Ovary (tissue), 9 donors: Measurements from ENCODE around the gene ZNF511. TPM values are rescaled to one million over a fixed set of nuclear protein-coding genes. Genes with fewer than 3 reads are reported as not detected.
A peak's percentile ranks its signal among the peaks of the same experiment; 100 is the strongest.

ENCODE experiments used
- DNase-seq, 5 donors: peaks; one replicate each; pipeline ENCODE4 v3.0.0-alpha.2; 2019 to 2020
- H3K27ac ChIP-seq, 2 donors: fragments of 200-600 bp; one replicate each; pipeline versions ENCODE4 v1.5.1 to v1.8.0; 2019 to 2022
- H3K27me3 ChIP-seq: fragments of 200-600 bp; one replicate; pipeline ENCODE4 v1.8.0; 2022
- H3K36me3 ChIP-seq: fragments of 200-600 bp; sonication (generic); one replicate; pipeline ENCODE4 v1.5.1; 2019
- H3K4me1 ChIP-seq: one replicate; pipeline ENCODE4 v1.8.1; 2013; ENCODE audit warnings: mild to moderate bottlenecking, moderate library complexity; ENCODE audit not compliant: insufficient read depth
- H3K4me3 ChIP-seq: fragments of 200-600 bp; sonication (generic); one replicate; pipeline ENCODE4 v1.5.1; 2017
- H3K9me3 ChIP-seq, 2 donors: fragments of 200-600 bp in 1 of 2; sonication (generic) in 1 of 2; one replicate each; pipeline versions ENCODE4 v1.5.1 to v1.8.1; 2013 to 2019; ENCODE audit warnings: mild to moderate bottlenecking in 1 of 2, moderate library complexity in 1 of 2
- EP300 ChIP-seq: sonication (generic); formaldehyde crosslinking; IDR thresholded peaks from one replicate; pipeline ENCODE4 v1.6.1; 2017; ENCODE audit warnings: antibody characterized with exemption
- POLR2A ChIP-seq: fragments of 450-650 bp; IDR thresholded peaks from one replicate; pipeline ENCODE4 v1.6.1; 2017; ENCODE audit warnings: antibody characterized with exemption, mild to moderate bottlenecking, moderate library complexity
- WGBS, 3 donors: extraction: QIAGEN DNeasy Blood & Tissue Kit in 1 of 3; methylation state at CpG; one replicate each; pipeline versions ENCODE4 v1.1.5 to v1.1.7; 2013 to 2017; 5-methylcytosine and 5-hydroxymethylcytosine counted together
- intact Hi-C, 4 donors: fragments of 100-400 bp; cut with DNase I; formaldehyde crosslinking; loops; one replicate each; pipeline versions ENCODE4 v1.11.0 to v1.15.1; 2022 to 2023
- polyA plus RNA-seq, 2 donors: library from polyadenylated mRNA; stranded (reverse); fragments of 200-250 nt in 1 of 2; fragments of 350-450 nt in 1 of 2; fragmentation: Illumina TruSeq in 1 of 2; extraction: RNeasy Lipid Tissue Mini Kit (QIAGEN cat#74804) in 1 of 2; gene quantifications; one replicate each; pipeline ENCODE4 v1.2.3, GENCODE V29; 2013 to 2014
- total RNA-seq, 7 donors: library from RNA; depleted of rRNA in 2 of 7; stranded (reverse); fragments of >200 nt in 2 of 7; fragmentation: NEBNext Ultra II Directional in 3 of 7; extraction: Animal tissue kit (Norgen Biotek cat#: 25700) in 3 of 7; gene quantifications; one replicate each; pipeline versions ENCODE4 v1.1.0 to v1.2.4, GENCODE V29; 2016 to 2023
- TF ChIP-seq, protein P1 (sequence below), 3 donors: fragments of 450-650 bp in 2 of 3; fragments of 200-600 bp in 1 of 3; IDR thresholded peaks; one replicate each; pipeline versions ENCODE4 v1.5.1 to v1.8.0; 2016 to 2022; ENCODE audit warnings: antibody characterized with exemption in 3 of 3, mild to moderate bottlenecking in 1 of 3
- donor health status: DM: no; HTN: no; CAD: no; lungs with moderate emphysema.
- donor health status: DM: no; HTN: no; CAD: no.
- donor health status: Bipolar disorder and iron deficiency.
- donor health status: DM: yes; HTN: yes; CAD: no.
- donor health status: DM: no; HTN: no; CAD: no.
- donor health status: DM: yes; HTN: yes; CAD: no.

Gene ZNF511
- total and polyA plus RNA-seq, 9 donors = 16.3 to 64.8 (median 46.8) TPM

- WGBS, 3 donors = 80 to 82% (median 81%) methylated on average over 10 of the region's 10 CpGs
- H3K4me1 ChIP-seq = peaks cover 12% of the 10 kb centered on the region
- H3K27ac ChIP-seq = no peak overlapping the region
- H3K36me3 ChIP-seq = no peaks in the 10 kb centered on the region
- TF ChIP-seq EP300 (no peak), POLR2A (no peak)
- TF ChIP-seq, protein P1, sequence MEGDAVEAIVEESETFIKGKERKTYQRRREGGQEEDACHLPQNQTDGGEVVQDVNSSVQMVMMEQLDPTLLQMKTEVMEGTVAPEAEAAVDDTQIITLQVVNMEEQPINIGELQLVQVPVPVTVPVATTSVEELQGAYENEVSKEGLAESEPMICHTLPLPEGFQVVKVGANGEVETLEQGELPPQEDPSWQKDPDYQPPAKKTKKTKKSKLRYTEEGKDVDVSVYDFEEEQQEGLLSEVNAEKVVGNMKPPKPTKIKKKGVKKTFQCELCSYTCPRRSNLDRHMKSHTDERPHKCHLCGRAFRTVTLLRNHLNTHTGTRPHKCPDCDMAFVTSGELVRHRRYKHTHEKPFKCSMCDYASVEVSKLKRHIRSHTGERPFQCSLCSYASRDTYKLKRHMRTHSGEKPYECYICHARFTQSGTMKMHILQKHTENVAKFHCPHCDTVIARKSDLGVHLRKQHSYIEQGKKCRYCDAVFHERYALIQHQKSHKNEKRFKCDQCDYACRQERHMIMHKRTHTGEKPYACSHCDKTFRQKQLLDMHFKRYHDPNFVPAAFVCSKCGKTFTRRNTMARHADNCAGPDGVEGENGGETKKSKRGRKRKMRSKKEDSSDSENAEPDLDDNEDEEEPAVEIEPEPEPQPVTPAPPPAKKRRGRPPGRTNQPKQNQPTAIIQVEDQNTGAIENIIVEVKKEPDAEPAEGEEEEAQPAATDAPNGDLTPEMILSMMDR (IDR thresholded peaks at IDR 0.05) = no peak
- no peaks in the 10 kb centered on the region for H3K9me3 ChIP-seq
- intact Hi-C loops = no loop called here
- no peak for DNase-seq
- no peaks in the 10 kb centered on the region for H3K27me3 ChIP-seq
- no peak overlapping the region for H3K4me3 ChIP-seq
Measured at GRCh38 chr10:133303206-133303605, 5.5 kb upstream of the ZNF511 start.

DNA sequence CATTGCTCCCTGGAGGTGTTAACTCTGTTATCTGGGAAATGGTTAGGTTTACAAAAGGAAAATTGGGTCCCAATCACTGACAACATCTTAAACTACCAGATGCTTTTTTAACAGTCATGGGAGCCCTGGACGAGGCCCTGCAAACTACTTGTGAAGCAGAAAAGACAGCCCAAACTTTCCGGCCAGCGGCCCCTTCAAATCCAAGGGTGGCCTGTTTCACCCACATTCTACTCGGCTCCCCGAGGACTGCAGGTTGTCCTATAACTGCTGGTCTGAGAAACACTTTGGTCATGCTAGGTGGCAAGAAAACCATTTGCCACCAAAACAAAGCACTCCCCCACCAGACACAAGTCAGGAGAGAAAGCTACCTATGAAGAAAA, 2.6 kb upstream of the ZNF511 start:
- H3K27ac ChIP-seq = no peak overlapping the region

DNA sequence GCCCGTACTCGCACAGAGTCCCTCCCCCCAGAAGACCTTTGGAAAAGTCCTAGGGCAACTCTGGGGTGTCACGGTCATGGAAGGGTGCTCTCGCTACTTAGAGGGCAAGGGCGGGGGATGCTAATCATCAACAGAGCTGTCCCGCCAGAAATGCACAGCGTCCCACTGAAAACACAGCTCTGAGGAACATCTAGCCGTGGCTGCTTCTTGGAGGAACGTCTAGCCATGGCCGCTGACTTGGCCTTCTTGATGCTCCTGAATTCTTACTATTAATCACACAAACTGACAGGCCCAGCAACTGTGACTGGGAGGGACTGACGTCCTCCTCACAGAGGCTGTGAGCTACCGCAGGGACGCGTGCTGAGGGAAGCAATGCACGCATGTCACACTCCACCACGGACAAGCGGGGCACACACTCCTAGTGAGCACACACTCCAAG, 1.8 kb upstream of the ZNF511 start:
- 76 to 82% (median 77%) methylated on average over 17 of the region's 17 CpGs for WGBS, 3 donors
- H3K9me3 ChIP-seq = no peaks in the 10 kb centered on the region
- H3K27ac ChIP-seq = no peak overlapping the region
- H3K36me3 ChIP-seq = no peaks in the 10 kb centered on the region
- TF ChIP-seq, protein P1 (IDR thresholded peaks at IDR 0.05) = no peak
- no peak for TF ChIP-seq POLR2A
- TF ChIP-seq EP300 = no peak
- H3K4me3 ChIP-seq = no peak overlapping the region
- DNase-seq = peak in 1 of 5 donors; percentile 22
- no peaks in the 10 kb centered on the region for H3K27me3 ChIP-seq
- peaks cover 14% of the 10 kb centered on the region for H3K4me1 ChIP-seq
- intact Hi-C loops = loop anchor here in 2 of 4 donors (5.0 kb wide), 2 partner anchors 45 to 70 kb away; partner anchors contain the start of gene PAOX (in 1 of the 2)

More for the DNA sequence above, 2.6 kb upstream of the ZNF511 start:
- Histone ChIP-seq H3K4me3 (no peak overlapping the region), H3K4me1 (peaks cover 14% of the 10 kb centered on the region), H3K27me3 (no peaks in the 10 kb centered on the region), H3K36me3 (no peaks in the 10 kb centered on the region), H3K9me3 (no peaks in the 10 kb centered on the region)
- DNase-seq = no peak
- TF ChIP-seq EP300 (no peak), POLR2A (no peak)
- TF ChIP-seq, protein P1 (IDR thresholded peaks at IDR 0.05) = no peak
- WGBS, 3 donors = 85 to 98% (median 90%) methylated on average over 5 of the region's 5 CpGs
- intact Hi-C loops = loop anchor here in 2 of 4 donors (5.0 kb wide), 2 partner anchors 44 to 71 kb away; partner anchors contain the start of gene PAOX (in 1 of the 2)

- H3K4me3 ChIP-seq = peak overlapping the region; percentile 97
- DNase-seq = peak; percentile 42 to 75 (median 63)
- intact Hi-C loops = loop anchor here in 2 of 4 donors (5.0 kb wide), 2 partner anchors 46 to 69 kb away; partner anchors contain the start of gene PAOX (in 1 of the 2)
- H3K27ac ChIP-seq = peak overlapping the region in 1 of 2 donors; percentile 99
- 4 to 6% (median 6%) methylated on average over 25 of the region's 25 CpGs for WGBS, 3 donors
- TF ChIP-seq, protein P1 (IDR thresholded peaks at IDR 0.05) = no peak
- TF ChIP-seq EP300 (no peak), POLR2A (no peak)
- H3K27me3 ChIP-seq = no peaks in the 10 kb centered on the region
- H3K9me3 ChIP-seq = no peaks in the 10 kb centered on the region
- H3K36me3 ChIP-seq = no peaks in the 10 kb centered on the region
- peaks cover 14% of the 10 kb centered on the region for H3K4me1 ChIP-seq
Measured at GRCh38 chr10:133307776-133308420, 816 bp upstream of the ZNF511 start.
